Keratinocyte (primary cell): ENCODE results near the gene FOXC1. TPM values are rescaled to one million over a fixed set of nuclear protein-coding genes. Genes with fewer than 3 reads are reported as not detected.

Source experiments
- DNase-seq: peaks from one replicate; pipeline ENCODE4 v3.0.0-alpha.2; 2011; ENCODE audit warnings: low read depth, missing footprints, low spot score
- FAIRE-seq: peaks from 2 replicates; lab custom pipeline; 2011; peaks lifted over from hg19 to GRCh38; lab: Jason Lieb, UNC
- H2AFZ ChIP-seq: 2 replicates; pipeline ENCODE4 v1.6.0; 2012; ENCODE audit warnings: low read length, control low read depth, inconsistent platforms; ENCODE audit not compliant: control insufficient read depth
- H3K27ac ChIP-seq: 2 replicates; pipeline ENCODE4 v1.5.1; 2011; ENCODE audit warnings: low read length; ENCODE audit not compliant: control insufficient read depth, insufficient read depth
- H3K27me3 ChIP-seq: 3 replicates; pipeline ENCODE4 v1.6.0; 2011; ENCODE audit warnings: low read length; ENCODE audit not compliant: control insufficient read depth, insufficient read depth; ENCODE audit errors: extremely low read depth
- H3K36me3 ChIP-seq, 2 experiments: 2 replicates in 1 of 2; 3 replicates in 1 of 2; pipeline ENCODE4 v1.5.1; 2011; ENCODE audit warnings: low read length in 2 of 2, mild to moderate bottlenecking in 1 of 2; ENCODE audit not compliant: control insufficient read depth in 2 of 2, insufficient read depth in 2 of 2; ENCODE audit errors: extremely low read depth in 1 of 2
- H3K4me1 ChIP-seq: 3 replicates; pipeline ENCODE4 v1.5.1; 2011; ENCODE audit warnings: low read length; ENCODE audit not compliant: control insufficient read depth, insufficient read depth; ENCODE audit errors: extremely low read depth
- H3K4me2 ChIP-seq: 3 replicates; pipeline ENCODE4 v1.6.0; 2011; ENCODE audit warnings: low read depth, low read length; ENCODE audit not compliant: control insufficient read depth, insufficient read depth; ENCODE audit errors: extremely low read depth
- H3K4me3 ChIP-seq, 3 experiments: fragments of 200-600 bp in 1 of 3; sonication (generic) in 1 of 3; 2 replicates in 2 of 3; 3 replicates in 1 of 3; pipeline ENCODE4 v1.5.1; 2011 to 2016; ENCODE audit warnings: low read length in 3 of 3, mild to moderate bottlenecking in 3 of 3, control low read depth in 2 of 3, inconsistent platforms in 1 of 3, low read depth in 1 of 3, mixed read lengths in 1 of 3, mixed run types in 1 of 3, moderate library complexity in 1 of 3; ENCODE audit not compliant: control insufficient read depth in 2 of 3, insufficient read depth in 2 of 3; ENCODE audit errors: extremely low read depth in 1 of 3
- H3K79me2 ChIP-seq: 2 replicates; pipeline ENCODE4 v1.6.0; 2012; ENCODE audit warnings: low read length; ENCODE audit not compliant: control insufficient read depth, insufficient read depth
- H3K9ac ChIP-seq: 3 replicates; pipeline ENCODE4 v1.6.0; 2011; ENCODE audit warnings: low read length; ENCODE audit not compliant: control insufficient read depth, insufficient read depth; ENCODE audit errors: extremely low read depth
- H3K9me1 ChIP-seq: 3 replicates; pipeline ENCODE4 v1.6.0; 2011; ENCODE audit warnings: low read length; ENCODE audit not compliant: control insufficient read depth, insufficient read depth; ENCODE audit errors: extremely low read depth
- H3K9me3 ChIP-seq: 2 replicates; pipeline ENCODE4 v1.5.1; 2012; ENCODE audit warnings: low read depth, low read length; ENCODE audit not compliant: control insufficient read depth
- H4K20me1 ChIP-seq: 3 replicates; pipeline ENCODE4 v1.6.0; 2011; ENCODE audit warnings: low read length; ENCODE audit not compliant: control insufficient read depth, insufficient read depth; ENCODE audit errors: extremely low read depth
- CTCF ChIP-seq, 3 experiments: IDR thresholded peaks in 1 of 3; conservative IDR thresholded peaks in 1 of 3; optimal IDR thresholded peaks in 1 of 3; 2 replicates in 2 of 3; 3 replicates in 1 of 3; pipeline versions ENCODE3 to v1.5.1; 2011; ENCODE audit warnings: low read length in 3 of 3, mild to moderate bottlenecking in 3 of 3, moderate library complexity in 2 of 3, control low read depth in 1 of 3, inconsistent platforms in 1 of 3; ENCODE audit not compliant: insufficient read depth in 2 of 3; ENCODE audit errors: extremely low read depth in 1 of 3
- EZH2 ChIP-seq: IDR thresholded peaks from one replicate; pipeline ENCODE4 v1.6.1; 2012; ENCODE audit warnings: inconsistent platforms, mild to moderate bottlenecking, low read length, moderate library complexity
- dilution Hi-C: fragments of 300-500 bp; cut with MboI; formaldehyde crosslinking; loops from one replicate; pipeline ENCODE4 v1.7.0; 2020; ENCODE audit warnings: low sequenced_read_pairs; ENCODE audit not compliant: extremely low pct_ligation_motif_present
- polyA plus RNA-seq, 5 experiments: library from polyadenylated mRNA; depleted of rRNA in 3 of 5; stranded (reverse) in 3 of 5; stranded (forward) in 1 of 5; unstranded in 1 of 5; fragments of >200 nt; gene quantifications; 1 replicate in 1 of 5; 2 replicates in 3 of 5; 3 replicates in 1 of 5; pipeline versions ENCODE4 v1.2.1 to v1.2.3, GENCODE V29; 2011 to 2012; ENCODE audit warnings: missing spikeins in 2 of 5, low read depth in 1 of 5, low replicate concordance in 1 of 5

FOXC1 gene
- polyA plus RNA-seq, 1 donor (not counting 4 experiments of a cell fraction or from before 2014, with no cell fraction given): 4.3 TPM

DNA sequence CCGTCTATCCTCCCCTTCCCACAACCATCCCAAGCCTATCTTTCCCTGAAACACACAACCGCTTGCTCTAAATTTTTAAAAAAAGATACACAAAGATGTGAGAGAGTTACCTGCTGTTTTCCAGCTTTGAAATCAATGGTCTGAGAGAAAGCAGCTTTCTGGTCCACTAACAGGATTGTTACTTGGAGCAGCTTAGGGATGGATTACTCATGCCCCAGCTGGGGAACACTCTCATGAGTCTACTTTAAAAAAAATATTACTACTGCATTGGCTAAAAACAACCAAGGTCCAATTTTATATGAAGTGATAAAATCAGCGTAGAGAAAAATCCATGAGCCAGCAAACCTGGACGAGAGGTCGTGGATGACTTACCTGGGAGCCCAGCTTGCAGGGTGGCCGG lies 29.6 kb upstream of the FOXC1 start:
- no peak for TF ChIP-seq CTCF (optimal IDR thresholded peaks at IDR 0.05 in 1 of 3, IDR thresholded peaks at IDR 0.05 in 1 of 3, conservative IDR thresholded peaks at IDR 0.05 in 1 of 3; ENCODE audit: extremely low read depth in 1 of 3, insufficient read depth in 2 of 3, low read length in 3 of 3)
- no peak for TF ChIP-seq EZH2
- Histone ChIP-seq H3K9ac (no peak overlapping the region), H2AFZ (no peak overlapping the region), H3K4me3 (no peak overlapping the region), H3K36me3 (no peaks in the 10 kb centered on the region), H3K4me2 (no peak overlapping the region), H3K9me1 (no peaks in the 10 kb centered on the region), H3K4me1 (no peaks in the 10 kb centered on the region), H3K27ac (no peak overlapping the region), H4K20me1 (no peaks in the 10 kb centered on the region), H3K27me3 (peaks cover 15% of the 10 kb centered on the region), H3K79me2 (no peaks in the 10 kb centered on the region), H3K9me3 (no peaks in the 10 kb centered on the region)
- DNase-seq (no peak), FAIRE-seq (no peak)
- dilution Hi-C loops: no loop called here

DNA sequence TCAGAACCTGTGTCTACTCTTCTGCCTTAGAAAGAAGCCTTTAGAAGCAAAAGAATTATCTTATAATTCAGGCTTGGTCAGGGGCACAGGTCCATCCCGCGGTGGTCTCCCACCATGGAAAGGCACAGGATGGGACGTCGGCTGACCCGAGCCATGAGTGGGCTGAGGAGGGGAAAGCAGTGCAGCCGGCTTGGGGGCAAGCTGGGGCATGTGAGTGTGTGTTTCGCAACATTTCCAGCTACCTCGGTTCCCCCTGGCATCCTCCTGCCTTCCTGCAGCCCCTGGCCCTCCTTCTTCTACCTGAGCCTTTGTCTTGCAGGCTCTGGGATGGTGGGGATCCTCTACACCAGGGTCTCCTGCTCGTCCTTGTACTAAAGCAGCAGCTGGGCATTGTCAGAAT lies 29.1 kb upstream of the FOXC1 start:
- Histone ChIP-seq H3K9me3 (no peaks in the 10 kb centered on the region), H3K27me3 (peaks cover 20% of the 10 kb centered on the region), H3K4me1 (no peaks in the 10 kb centered on the region), H3K79me2 (no peaks in the 10 kb centered on the region), H3K4me2 (no peak overlapping the region), H3K27ac (no peak overlapping the region), H3K4me3 (no peak overlapping the region), H3K9me1 (no peaks in the 10 kb centered on the region), H4K20me1 (no peaks in the 10 kb centered on the region), H3K9ac (no peak overlapping the region), H3K36me3 (no peaks in the 10 kb centered on the region), H2AFZ (no peak overlapping the region)
- TF ChIP-seq CTCF (optimal IDR thresholded peaks at IDR 0.05 in 1 of 3, IDR thresholded peaks at IDR 0.05 in 1 of 3, conservative IDR thresholded peaks at IDR 0.05 in 1 of 3; ENCODE audit: extremely low read depth in 1 of 3, insufficient read depth in 2 of 3, low read length in 3 of 3) (no peak), EZH2 (no peak)
- dilution Hi-C loops: no loop called here
- DNase-seq (no peak), FAIRE-seq (no peak)
